Endothelial cell of umbilical vein (primary cell): Measurements from ENCODE around the gene ACTL10. TPM values are rescaled to one million over a fixed set of nuclear protein-coding genes. Genes with fewer than 3 reads are reported as not detected.

ENCODE experiments used
- BruUV-seq: library from RNA; stranded (reverse); fragments of 400-500 nt; replicated peaks from 2 replicates; lab custom pipeline; 2021; lab: Mats Ljungman, UMichigan
- CTCF ChIA-PET: fragments of 300-600, 350-600 bp; sonication (Branson Sonifier 250); formaldehyde crosslinking; loops from one replicate; lab custom pipeline; 2021; ENCODE audit warnings: antibody characterized with exemption, inconsistent platforms; lab: Charles Lee
- POLR2A ChIA-PET: fragments of 300-600, 350-600 bp; sonication (Branson Sonifier 250); formaldehyde crosslinking; loops from one replicate; lab custom pipeline; 2021; ENCODE audit warnings: antibody characterized with exemption, inconsistent platforms; lab: Charles Lee
- DNase-seq: peaks from one replicate; pipeline ENCODE4 v3.0.0-alpha.2; 2011; ENCODE audit warnings: low read depth, low spot score
- FAIRE-seq: peaks from 2 replicates; lab custom pipeline; 2011; peaks lifted over from hg19 to GRCh38; lab: Jason Lieb, UNC
- H2AFZ ChIP-seq: 2 replicates; pipeline ENCODE4 v1.6.0; 2012; ENCODE audit warnings: low read depth, low read length, control low read depth, inconsistent platforms
- H3K27ac ChIP-seq: 2 replicates; pipeline ENCODE4 v1.5.1; 2011; ENCODE audit warnings: low read depth, mild to moderate bottlenecking, control low read depth, low read length, moderate library complexity; ENCODE audit not compliant: insufficient read depth
- H3K27me3 ChIP-seq, 2 experiments: 2 replicates each; pipeline versions ENCODE4 v1.6.0 to v1.6.1; 2011; ENCODE audit warnings: low read length in 2 of 2, mixed read lengths in 1 of 2; ENCODE audit not compliant: control insufficient read depth in 2 of 2, insufficient read depth in 2 of 2
- H3K36me3 ChIP-seq, 2 experiments: 2 replicates in 1 of 2; 3 replicates in 1 of 2; pipeline ENCODE4 v1.5.1; 2011; ENCODE audit warnings: low read length in 2 of 2, mild to moderate bottlenecking in 1 of 2, moderate library complexity in 1 of 2; ENCODE audit not compliant: control insufficient read depth in 2 of 2, insufficient read depth in 2 of 2; ENCODE audit errors: extremely low read depth in 1 of 2
- H3K4me1 ChIP-seq: 3 replicates; pipeline ENCODE4 v1.5.1; 2011; ENCODE audit warnings: mild to moderate bottlenecking, low read length; ENCODE audit not compliant: control insufficient read depth, insufficient read depth; ENCODE audit errors: extremely low read depth
- H3K4me2 ChIP-seq: 2 replicates; pipeline ENCODE4 v1.6.1; 2011; ENCODE audit warnings: low read length, control low read depth, mixed read lengths; ENCODE audit not compliant: insufficient read depth
- H3K4me3 ChIP-seq, 3 experiments: fragments of 200-600 bp in 1 of 3; sonication (generic), shearing (Covaris generic) in 1 of 3; replicated peaks in 1 of 3; 2 replicates each; pipeline ENCODE4 v1.5.1; 2011 to 2016; ENCODE audit warnings: control low read depth in 3 of 3, low read length in 3 of 3, mild to moderate bottlenecking in 2 of 3, inconsistent platforms in 1 of 3, low read depth in 1 of 3, moderate library complexity in 1 of 3; ENCODE audit not compliant: insufficient read depth in 1 of 3
- H3K79me2 ChIP-seq: 2 replicates; pipeline ENCODE4 v1.6.0; 2012; ENCODE audit warnings: low read length, inconsistent platforms; ENCODE audit not compliant: control insufficient read depth, insufficient read depth
- H3K9ac ChIP-seq: replicated peaks from 2 replicates; pipeline ENCODE3; 2011; ENCODE audit warnings: low read length, control low read depth; ENCODE audit not compliant: insufficient read depth; ENCODE audit errors: extremely low read depth
- H3K9me1 ChIP-seq: replicated peaks from 3 replicates; pipeline ENCODE4 v1.6.0; 2011; ENCODE audit warnings: mild to moderate bottlenecking, low read length; ENCODE audit not compliant: control insufficient read depth, insufficient read depth; ENCODE audit errors: extremely low read depth
- H3K9me3 ChIP-seq: replicated peaks from 2 replicates; pipeline ENCODE4 v1.5.1; 2012; ENCODE audit warnings: low read length, inconsistent platforms; ENCODE audit not compliant: control insufficient read depth, insufficient read depth
- H4K20me1 ChIP-seq: replicated peaks from 2 replicates; pipeline ENCODE3; 2011; ENCODE audit warnings: mild to moderate bottlenecking, low read length; ENCODE audit not compliant: control insufficient read depth, insufficient read depth; ENCODE audit errors: extremely low read depth
- CTCF ChIP-seq, 2 donors: IDR thresholded peaks; 1 replicate in 1 of 2; 2 replicates in 1 of 2; pipeline ENCODE4 v1.5.1; 2011; ENCODE audit warnings: low read length in 2 of 2, mild to moderate bottlenecking in 2 of 2, moderate library complexity in 2 of 2, control low read depth in 1 of 2, inconsistent platforms in 1 of 2, low read depth in 1 of 2; ENCODE audit not compliant: insufficient read depth in 1 of 2; ENCODE audit errors: extremely low read depth in 1 of 2
- EZH2 ChIP-seq: IDR thresholded peaks from 2 replicates; pipeline ENCODE4 v1.6.1; 2012; ENCODE audit warnings: borderline replicate concordance, low read depth, mild to moderate bottlenecking, moderate library complexity, low read length, inconsistent platforms; ENCODE audit not compliant: severe bottlenecking
- FOS ChIP-seq: IDR thresholded peaks from 2 replicates; pipeline ENCODE4 v1.6.1; 2011; ENCODE audit warnings: mild to moderate bottlenecking, low read length, moderate library complexity, borderline replicate concordance; ENCODE audit not compliant: insufficient read depth
- GATA2 ChIP-seq: IDR thresholded peaks from 2 replicates; pipeline ENCODE4 v1.7.0; 2011; ENCODE audit warnings: low read depth, mild to moderate bottlenecking, moderate library complexity, mixed read lengths, low read length; ENCODE audit not compliant: insufficient read length, insufficient read depth
- JUN ChIP-seq: IDR thresholded peaks from 2 replicates; pipeline ENCODE4 v1.6.1; 2011; ENCODE audit warnings: borderline replicate concordance, low read depth; ENCODE audit not compliant: insufficient read length, insufficient read depth
- MAX ChIP-seq: IDR thresholded peaks from 2 replicates; pipeline ENCODE4 v1.6.1; 2011; ENCODE audit not compliant: insufficient read depth, insufficient read length
- MYC ChIP-seq: IDR thresholded peaks from one replicate; pipeline ENCODE4 v1.6.1; 2011; ENCODE audit warnings: mild to moderate bottlenecking, low read depth, low read length
- POLR2A ChIP-seq: IDR thresholded peaks from 2 replicates; pipeline ENCODE4 v1.6.1; 2012; ENCODE audit warnings: low read depth, mild to moderate bottlenecking, control low read depth, low read length
- POLR2AphosphoS5 ChIP-seq: IDR thresholded peaks from 2 replicates; pipeline ENCODE4 v1.6.1; 2012; ENCODE audit warnings: low read depth, mild to moderate bottlenecking, control low read depth, low read length, moderate library complexity; ENCODE audit not compliant: insufficient read depth
- dilution Hi-C: fragments of 300-500 bp; cut with MboI; formaldehyde crosslinking; loops from one replicate; pipeline ENCODE4 v1.15.0; 2019; ENCODE audit warnings: low sequenced_read_pairs; ENCODE audit not compliant: extremely low pct_ligation_motif_present
- intact Hi-C: fragments of 100-400 bp; cut with micrococcal nuclease; formaldehyde crosslinking; loops from one replicate; pipeline ENCODE4 v1.10.0; 2022
- polyA plus RNA-seq, 4 experiments: library from polyadenylated mRNA; depleted of rRNA in 3 of 4; stranded (reverse) in 3 of 4; unstranded in 1 of 4; fragments of >200 nt; gene quantifications; 2 replicates each; pipeline versions ENCODE4 v1.2.1 to v1.2.3, GENCODE V29; 2011 to 2012; ENCODE audit warnings: missing spikeins in 1 of 4
- total RNA-seq: library from RNA; stranded (reverse); gene quantifications from 2 replicates; pipeline ENCODE4 v1.2.3, GENCODE V29; 2021

The ACTL10 gene
- total and polyA plus RNA-seq, 2 donors (not counting 3 experiments of a cell fraction or from before 2014, with no cell fraction given) = 0.92 to 1.4 TPM

- POLR2A ChIA-PET = no interaction called here
These were observed 40.9 kb downstream of the ACTL10 start for GRCh38 chr20:33707668-33708067.

GRCh38 chr20:33709398-33709797, 42.7 kb downstream of the ACTL10 start:
- H4K20me1 ChIP-seq = no peaks in the 10 kb centered on the region
- no peaks in the 10 kb centered on the region for H3K9me3 ChIP-seq
- ChIA-PET CTCF (no interaction called here), POLR2A (no interaction called here)
- H3K79me2 ChIP-seq = no peaks in the 10 kb centered on the region
- H3K9ac ChIP-seq = no peak overlapping the region
- intact Hi-C loops (no loop called here), dilution Hi-C loops (no loop called here)
- H3K4me2 ChIP-seq = no peak overlapping the region
- H3K4me1 ChIP-seq = no peaks in the 10 kb centered on the region
- H3K36me3 ChIP-seq = peaks cover 0 to 2% of the 10 kb centered on the region in 2 experiments
- H3K27me3 ChIP-seq = no peaks in the 10 kb centered on the region
- no TSS peak for BruUV-seq
- no peak overlapping the region for H3K27ac ChIP-seq
- H3K4me3 ChIP-seq = no peak overlapping the region
- no peak for TF ChIP-seq EZH2
- TF ChIP-seq JUN = no peak
- TF ChIP-seq FOS = no peak
- no peak for TF ChIP-seq GATA2
- TF ChIP-seq POLR2AphosphoS5 = no peak
- no peak for TF ChIP-seq MYC
- TF ChIP-seq CTCF (IDR thresholded peaks at IDR 0.05; ENCODE audit: extremely low read depth in 1 of 2, insufficient read depth in 1 of 2, low read depth in 1 of 2, low read length in 2 of 2) = no peak
- no peak for TF ChIP-seq POLR2A
- TF ChIP-seq MAX = no peak
- no peak for DNase-seq
- H2AFZ ChIP-seq = no peak overlapping the region
- no peaks in the 10 kb centered on the region for H3K9me1 ChIP-seq
- FAIRE-seq = no peak

More at GRCh38 chr20:33707668-33708067, 40.9 kb downstream of the ACTL10 start:
- Histone ChIP-seq H3K79me2 (no peaks in the 10 kb centered on the region), H3K4me2 (no peak overlapping the region), H3K27me3 (no peaks in the 10 kb centered on the region), H3K9me1 (no peaks in the 10 kb centered on the region), H3K36me3 (no peaks in the 10 kb centered on the region), H2AFZ (no peak overlapping the region), H4K20me1 (no peaks in the 10 kb centered on the region), H3K9me3 (no peaks in the 10 kb centered on the region), H3K27ac (no peak overlapping the region), H3K4me1 (no peaks in the 10 kb centered on the region), H3K4me3 (no peak overlapping the region), H3K9ac (no peak overlapping the region)
- no peak for TF ChIP-seq EZH2
- intact Hi-C loops (no loop called here), dilution Hi-C loops (no loop called here)
- BruUV-seq = no TSS peak
- CTCF ChIA-PET = interaction anchor here (1.2 kb wide), 1 partner anchor 13 kb away, joined by 3 read pairs; no protein-coding TSS in a partner anchor
- no peak for FAIRE-seq
- DNase-seq = no peak
